HepG2 (cell line): ENCODE measurements around the gene FGD6. TPM values are rescaled to one million over a fixed set of nuclear protein-coding genes. Genes with fewer than 3 reads are reported as not detected.

Experiments used
- BCL3 ChIP-seq: sonication (generic); formaldehyde crosslinking; IDR thresholded peaks from 2 replicates; pipeline ENCODE4 v1.5.1; 2020; ENCODE audit warnings: mild to moderate bottlenecking, missing genetic modification reagents, moderate library complexity
- ELF1 ChIP-seq: sonication (generic); formaldehyde crosslinking; IDR thresholded peaks from 2 replicates; pipeline ENCODE4 v1.4.0; 2020; ENCODE audit warnings: missing genetic modification reagents
- FOXA3 ChIP-seq: IDR thresholded peaks from 2 replicates; pipeline ENCODE4 v1.6.1; 2016; ENCODE audit warnings: missing genetic modification reagents, missing compliant biosample characterization
- HNRNPK ChIP-seq: fragments of 200-400 bp; formaldehyde crosslinking; IDR thresholded peaks from 2 replicates; pipeline ENCODE4 v1.6.1; 2018; ENCODE audit warnings: low read length, low read depth, moderate library complexity, mild to moderate bottlenecking; ENCODE audit not compliant: poor library complexity, severe bottlenecking
- NR0B2 ChIP-seq: sonication (generic); formaldehyde crosslinking; IDR thresholded peaks from 2 replicates; pipeline ENCODE4 v1.4.0; 2020; ENCODE audit warnings: mild to moderate bottlenecking, missing genetic modification reagents
- NR1H2 ChIP-seq: sonication (generic); formaldehyde crosslinking; IDR thresholded peaks from 2 replicates; pipeline ENCODE4 v1.8.1; 2022; ENCODE audit warnings: low read depth, missing genetic modification reagents, borderline replicate concordance
- PCBP2 ChIP-seq: fragments of 200-400 bp; formaldehyde crosslinking; optimal IDR thresholded peaks from 2 replicates; pipeline ENCODE3; 2018; ENCODE audit warnings: low read length, low read depth; ENCODE audit not compliant: poor library complexity, severe bottlenecking
- PHF8 ChIP-seq: sonication (generic); formaldehyde crosslinking; IDR thresholded peaks from 2 replicates; pipeline ENCODE4 v1.5.0; 2020; ENCODE audit warnings: missing genetic modification reagents
- POLR2AphosphoS2 ChIP-seq: IDR thresholded peaks from 2 replicates; pipeline ENCODE4 v1.6.1; 2011; ENCODE audit warnings: low read depth, low read length, improper control_type of control experiment
- RAD21 ChIP-seq: fragments of 450-650 bp; formaldehyde crosslinking; IDR thresholded peaks from 2 replicates; pipeline ENCODE4 v1.5.0; 2020; ENCODE audit warnings: mild to moderate bottlenecking
- SP4 ChIP-seq: sonication (generic); formaldehyde crosslinking; IDR thresholded peaks from 2 replicates; pipeline ENCODE4 v1.8.1; 2023; ENCODE audit warnings: mild to moderate bottlenecking, missing genetic modification reagents
- SPEN ChIP-seq: sonication (generic); formaldehyde crosslinking; IDR thresholded peaks from 2 replicates; pipeline ENCODE4 v1.5.1; 2020; ENCODE audit warnings: low read depth, mild to moderate bottlenecking, missing genetic modification reagents
- TFDP2 ChIP-seq: sonication (generic); formaldehyde crosslinking; IDR thresholded peaks from 2 replicates; pipeline ENCODE4 v1.4.0; 2020; ENCODE audit warnings: missing genetic modification reagents
- XRCC5 ChIP-seq: fragments of 200-400 bp; formaldehyde crosslinking; optimal IDR thresholded peaks from 2 replicates; pipeline ENCODE3; 2017; ENCODE audit warnings: mild to moderate bottlenecking, low read length
- ZBTB34 ChIP-seq: sonication (generic); formaldehyde crosslinking; IDR thresholded peaks from 2 replicates; pipeline ENCODE4 v1.8.0; 2022; ENCODE audit warnings: mild to moderate bottlenecking, missing genetic modification reagents
- ZNF232 ChIP-seq: sonication (generic); formaldehyde crosslinking; IDR thresholded peaks from 2 replicates; pipeline ENCODE4 v1.4.0; 2020; ENCODE audit warnings: missing genetic modification reagents, borderline replicate concordance
- ZNF317 ChIP-seq: sonication (generic); formaldehyde crosslinking; IDR thresholded peaks from 2 replicates; pipeline ENCODE4 v1.5.0; 2020; ENCODE audit warnings: mild to moderate bottlenecking, missing genetic modification reagents
- ZNF333 ChIP-seq: sonication (generic); formaldehyde crosslinking; IDR thresholded peaks from 2 replicates; pipeline ENCODE4 v1.4.0; 2020; ENCODE audit warnings: mild to moderate bottlenecking, missing genetic modification reagents, borderline replicate concordance
- ZNF547 ChIP-seq: sonication (generic); formaldehyde crosslinking; IDR thresholded peaks from 2 replicates; pipeline ENCODE4 v1.5.1; 2020; ENCODE audit warnings: mild to moderate bottlenecking, missing genetic modification reagents
- ZNF572 ChIP-seq: sonication (generic); formaldehyde crosslinking; IDR thresholded peaks from 2 replicates; pipeline ENCODE4 v1.5.1; 2020; ENCODE audit warnings: mild to moderate bottlenecking, missing genetic modification reagents
- ZNF709 ChIP-seq: sonication (generic); formaldehyde crosslinking; IDR thresholded peaks from 2 replicates; pipeline ENCODE4 v1.5.0; 2020; ENCODE audit warnings: mild to moderate bottlenecking, missing genetic modification reagents
- ZNF737 ChIP-seq: sonication (generic); formaldehyde crosslinking; IDR thresholded peaks from 2 replicates; pipeline ENCODE4 v1.5.0; 2020; ENCODE audit warnings: missing genetic modification reagents, mild to moderate bottlenecking, borderline replicate concordance
- ZNF75D ChIP-seq: sonication (generic); formaldehyde crosslinking; IDR thresholded peaks from 2 replicates; pipeline ENCODE4 v1.8.1; 2023; ENCODE audit warnings: missing genetic modification reagents, mild to moderate bottlenecking, borderline replicate concordance
- ZNF781 ChIP-seq: sonication (generic); formaldehyde crosslinking; IDR thresholded peaks from 2 replicates; pipeline ENCODE4 v1.5.1; 2020; ENCODE audit warnings: borderline replicate concordance, mild to moderate bottlenecking, missing genetic modification reagents; ENCODE audit errors: not compliant biosample characterization
- ZSCAN22 ChIP-seq: sonication (generic); formaldehyde crosslinking; IDR thresholded peaks from 2 replicates; pipeline ENCODE4 v1.4.0; 2020; ENCODE audit warnings: mild to moderate bottlenecking, missing genetic modification reagents
- polyA plus RNA-seq, 8 experiments: library from polyadenylated mRNA; depleted of rRNA in 3 of 8; stranded (reverse) in 7 of 8; unstranded in 1 of 8; fragments of >200 nt; fragmentation: Illumina TruSeq in 4 of 8; extraction: Trizol in 4 of 8; gene quantifications; 2 replicates each; pipeline versions ENCODE4 v1.2.1 to v1.2.3, GENCODE V29; 2011 to 2016; ENCODE audit warnings: low read depth in 4 of 8, missing spikeins in 1 of 8, mixed read lengths in 1 of 8; ENCODE audit not compliant: insufficient read depth in 1 of 8
- total RNA-seq, 5 experiments: library from RNA; depleted of rRNA; stranded (reverse); fragments of >200 nt; fragmentation: Illumina TruSeq; extraction: Trizol; gene quantifications; 2 replicates each; pipeline ENCODE4 v1.2.3, GENCODE V29; 2016; ENCODE audit warnings: low read depth in 1 of 5

The FGD6 gene
- total and polyA plus RNA-seq, 2 of the 13 experiments (the other 11 are each of a cell fraction or from before 2014, with no cell fraction given) = 2.2 to 4.3 TPM

- TF ChIP-seq ZNF333 (CRISPR knock-in tag) = 0 out of 2 replicates have a peak, but pooled peaks have one; percentile 52
- TF ChIP-seq ZNF232 (CRISPR knock-in tag) = peak; percentile 21; the same call in 1 of the 2 replicates
- TF ChIP-seq ZNF737 = 0 out of 2 replicates have a peak, but pooled peaks have one; percentile 42
- peak; percentile 66 for TF ChIP-seq ELF1
- TF ChIP-seq PHF8 (CRISPR knock-in tag) = peak; percentile 94
- TF ChIP-seq ZNF547 (CRISPR knock-in tag) = peak; percentile 73; the same call in 1 of the 2 replicates
- TF ChIP-seq RAD21 (CRISPR knock-in tag) = peak; percentile 75
- TF ChIP-seq ZSCAN22 = peak; percentile 67; the same call in 1 of the 2 replicates
- peak; percentile 89 for TF ChIP-seq XRCC5
- TF ChIP-seq SPEN = peak; percentile 35; the same call in 1 of the 2 replicates
- TF ChIP-seq BCL3 (CRISPR knock-in tag) = peak; percentile 85; the same call in 1 of the 2 replicates
- peak; percentile 30; the same call in 1 of the 2 replicates for TF ChIP-seq ZBTB34 (CRISPR knock-in tag)
- no peak; the same call in 1 of the 2 replicates for TF ChIP-seq NR0B2
- no peak for TF ChIP-seq ZNF75D (CRISPR knock-in tag)
- no peak for TF ChIP-seq POLR2AphosphoS2
- TF ChIP-seq PCBP2 = no peak
- TF ChIP-seq FOXA3 (CRISPR knock-in tag) = peak; percentile 25; the same call in 1 of the 2 replicates
- TF ChIP-seq ZNF317 (CRISPR knock-in tag) = peak; percentile 65; the same call in 1 of the 2 replicates
- TF ChIP-seq ZNF781 (CRISPR knock-in tag) = peak; percentile 68
- TF ChIP-seq NR1H2 = peak; percentile 61; the same call in 1 of the 2 replicates
- peak; percentile 42 for TF ChIP-seq HNRNPK
- peak; percentile 81 for TF ChIP-seq TFDP2
- peak; percentile 88; the same call in 1 of the 2 replicates for TF ChIP-seq ZNF709 (CRISPR knock-in tag)
- peak; percentile 81 for TF ChIP-seq SP4 (CRISPR knock-in tag)
- TF ChIP-seq ZNF572 (CRISPR knock-in tag) = peak; percentile 72; the same call in 1 of the 2 replicates
These were observed at the start of gene FGD6, which contains the start of gene VEZT (continued) for GRCh38 chr12:95217377-95218149.
